GM18505 (cell line): ENCODE measurements around the gene HRAS.

Source experiments
- ATAC-seq: cut with Tn5 transposase; IDR thresholded peaks from one replicate; pipeline ENCODE4 v1.9.1; 2021; ENCODE audit not compliant: unreplicated experiment
- POLR2A ChIP-seq: IDR thresholded peaks from 4 replicates; pipeline ENCODE4 v1.6.1; 2011; ENCODE audit warnings: borderline replicate concordance; ENCODE audit not compliant: insufficient read depth, insufficient read length; ENCODE audit errors: extremely low read depth

HRAS gene

DNA sequence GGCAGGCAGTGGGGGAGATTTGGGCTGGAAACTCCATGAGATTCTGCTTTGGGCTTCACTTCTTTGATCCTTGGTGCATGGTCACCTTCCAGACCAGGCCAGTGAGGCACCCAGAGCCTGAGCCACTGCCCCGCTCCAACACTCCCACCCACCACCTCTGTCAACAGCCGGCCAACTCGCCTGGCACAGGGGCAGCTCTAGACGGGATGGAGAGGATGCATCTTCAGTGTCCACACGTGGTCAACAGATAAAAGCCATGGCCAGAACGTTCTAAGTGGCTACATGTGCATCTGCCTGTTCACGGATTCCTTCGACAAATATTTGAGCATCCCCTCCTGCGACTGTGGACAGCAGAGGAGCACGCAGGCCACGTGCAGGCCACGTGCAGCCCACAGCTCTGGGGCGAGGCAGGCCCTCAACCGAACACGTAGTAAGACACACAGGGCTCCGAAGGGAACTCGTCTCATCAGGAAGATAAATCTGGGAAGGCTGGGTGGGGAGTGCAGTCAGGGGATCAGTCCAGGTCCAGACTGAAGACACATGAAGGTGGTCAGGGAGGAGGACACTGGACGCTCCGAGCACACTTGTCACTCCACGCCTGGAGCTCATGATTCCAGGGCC lies 3.2 kb upstream of the HRAS start:
- TF ChIP-seq POLR2A = no peak

DNA sequence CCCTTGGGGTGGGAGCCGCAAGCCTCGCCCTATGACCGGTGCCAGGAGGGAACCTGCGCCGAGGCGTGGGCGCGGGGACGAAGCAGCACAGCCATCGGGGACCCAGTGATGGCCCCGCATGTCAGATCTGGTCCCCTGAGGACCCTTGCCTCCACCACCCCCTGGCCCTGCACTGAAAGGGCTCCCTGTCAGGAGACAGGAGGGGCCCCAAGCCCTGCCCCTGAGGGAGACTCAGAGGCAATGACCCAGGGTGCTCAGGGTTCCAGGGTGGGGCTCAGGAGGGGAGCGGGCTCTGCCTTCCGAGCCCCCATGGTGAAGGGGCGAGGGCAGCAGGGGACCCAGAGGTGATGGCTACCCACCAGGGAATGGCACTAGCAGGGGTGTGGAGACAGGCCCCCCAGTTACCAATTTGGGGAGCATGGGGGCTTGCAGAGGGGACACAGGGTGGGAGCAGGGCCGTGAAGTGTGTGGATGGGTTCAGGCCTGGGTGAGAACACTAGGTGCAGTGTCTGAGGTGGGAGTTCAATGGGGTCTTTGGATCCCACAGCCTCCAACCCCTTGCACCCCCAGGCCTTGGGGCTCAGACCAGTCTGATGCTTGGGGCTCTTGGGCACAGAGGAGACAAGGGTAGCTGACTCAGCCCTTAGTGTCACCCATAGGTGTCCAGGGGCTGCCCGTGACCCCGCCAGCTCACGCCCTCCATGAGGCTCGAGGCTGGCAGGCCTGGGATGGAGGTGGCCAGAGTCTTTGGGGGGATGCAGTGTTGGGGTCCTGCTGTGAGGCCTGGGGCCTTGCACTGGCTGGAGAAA lies 2.5 kb upstream of the HRAS start:
- no peak for TF ChIP-seq POLR2A

More for the DNA sequence above, 3.2 kb upstream of the HRAS start:
- ATAC-seq = no peak

DNA sequence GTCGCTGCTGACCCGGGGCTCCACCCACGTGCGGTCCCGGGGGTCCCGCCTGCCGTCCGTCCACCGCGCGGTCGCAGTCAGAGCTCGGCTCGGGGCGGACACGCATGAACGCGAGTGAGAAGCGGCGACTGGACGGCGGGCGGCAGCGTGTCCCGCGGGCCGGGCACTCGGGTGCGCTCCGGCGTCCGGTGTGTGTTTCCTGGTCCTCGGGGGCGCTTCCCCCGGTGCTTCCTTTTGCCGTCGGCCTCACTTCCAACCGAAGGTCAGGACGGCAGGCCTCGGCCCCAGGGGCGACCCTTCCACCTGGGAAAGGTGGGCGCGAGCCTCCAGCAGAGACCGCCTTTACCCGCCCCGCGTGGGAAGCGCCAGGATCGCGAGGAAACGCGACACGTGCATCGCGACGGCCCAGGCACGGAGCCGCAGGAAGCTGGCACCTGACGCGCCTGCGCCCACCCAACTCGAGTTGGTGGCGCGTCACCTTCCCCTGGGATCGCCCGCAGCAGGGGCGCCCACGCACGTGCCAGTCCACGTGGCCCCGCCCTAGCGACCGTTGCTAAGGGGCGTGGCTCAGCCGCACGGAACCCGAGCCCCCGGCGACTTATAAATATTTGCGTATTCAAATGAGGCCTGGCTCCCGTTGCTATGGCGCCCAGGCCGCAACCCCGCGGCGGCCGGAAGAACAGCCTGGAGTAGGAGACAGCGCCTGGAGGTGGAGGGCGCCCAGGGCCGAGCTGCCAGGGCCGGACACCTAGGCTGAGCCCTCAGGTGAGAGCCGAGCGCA lies 1.7 kb upstream of the HRAS start, which contains the start of gene LRRC56:
Gene LRRC56 (plus strand): TSS at position 687 of the 781 bp plus-strand sequence. CDS start 3,158 bp downstream, outside the sequence.
- peak; percentile 40 for ATAC-seq
- TF ChIP-seq POLR2A = peak; percentile 61

More for the DNA sequence above, 2.5 kb upstream of the HRAS start:
- ATAC-seq = peak; percentile 0

DNA sequence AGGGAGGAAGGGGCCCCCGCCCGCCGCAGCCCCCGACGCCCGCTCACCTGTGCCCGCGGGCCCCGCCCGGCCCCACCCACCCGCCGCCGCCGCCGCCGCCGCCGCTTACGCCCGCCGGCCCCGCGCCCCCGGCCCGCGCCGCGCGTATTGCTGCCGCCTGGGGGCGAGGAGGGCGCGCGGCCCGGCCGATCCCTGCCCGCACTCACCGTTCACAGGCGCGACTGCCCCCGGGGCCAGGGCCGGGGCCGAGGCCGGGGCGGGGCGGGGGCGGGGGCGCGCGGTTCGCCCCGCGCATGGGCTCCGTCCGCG lies 212 bp downstream of the HRAS start:
- TF ChIP-seq POLR2A = no peak
- no peak for ATAC-seq

DNA sequence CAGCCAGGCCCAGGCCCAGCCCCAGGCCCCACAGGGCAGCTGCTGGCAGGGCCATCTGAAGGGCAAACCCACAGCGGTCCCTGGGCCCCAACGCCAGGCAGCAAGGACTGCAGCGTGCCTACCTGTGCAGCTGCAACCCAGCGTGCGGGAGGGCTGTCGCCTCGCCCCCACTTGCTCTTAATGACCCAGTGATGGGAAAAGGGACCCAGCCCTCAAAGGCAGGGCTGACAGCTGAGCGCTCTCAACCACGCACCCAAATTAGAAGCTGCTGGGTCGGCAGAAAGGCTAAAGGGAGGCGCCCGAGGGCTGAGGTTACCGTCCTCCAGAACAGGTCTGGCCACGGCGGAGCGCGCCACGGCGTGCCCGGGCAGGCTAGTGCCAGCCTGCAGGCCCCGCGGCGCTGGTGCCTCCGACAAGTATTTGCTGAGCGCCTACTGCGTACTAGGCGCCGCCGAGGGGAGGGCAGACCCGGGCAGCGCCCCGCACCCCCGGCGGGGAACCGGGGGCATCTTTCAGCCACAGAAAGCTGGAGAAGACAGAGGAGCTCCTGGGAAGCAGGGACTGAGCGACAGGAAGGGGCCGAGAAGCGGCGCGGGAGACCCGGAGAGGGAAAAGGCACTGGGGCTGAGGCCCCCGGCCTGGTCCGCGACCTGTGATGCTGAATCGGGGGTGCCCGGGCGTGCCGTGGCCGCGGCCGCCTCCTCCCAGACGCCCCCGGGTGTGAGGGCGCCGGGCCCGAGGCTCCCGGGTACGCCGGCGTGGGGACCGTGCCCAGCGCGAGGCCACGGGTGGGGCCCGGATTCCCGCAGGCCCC lies 773 bp downstream of the HRAS start:
- TF ChIP-seq POLR2A = no peak
- no peak for ATAC-seq

DNA sequence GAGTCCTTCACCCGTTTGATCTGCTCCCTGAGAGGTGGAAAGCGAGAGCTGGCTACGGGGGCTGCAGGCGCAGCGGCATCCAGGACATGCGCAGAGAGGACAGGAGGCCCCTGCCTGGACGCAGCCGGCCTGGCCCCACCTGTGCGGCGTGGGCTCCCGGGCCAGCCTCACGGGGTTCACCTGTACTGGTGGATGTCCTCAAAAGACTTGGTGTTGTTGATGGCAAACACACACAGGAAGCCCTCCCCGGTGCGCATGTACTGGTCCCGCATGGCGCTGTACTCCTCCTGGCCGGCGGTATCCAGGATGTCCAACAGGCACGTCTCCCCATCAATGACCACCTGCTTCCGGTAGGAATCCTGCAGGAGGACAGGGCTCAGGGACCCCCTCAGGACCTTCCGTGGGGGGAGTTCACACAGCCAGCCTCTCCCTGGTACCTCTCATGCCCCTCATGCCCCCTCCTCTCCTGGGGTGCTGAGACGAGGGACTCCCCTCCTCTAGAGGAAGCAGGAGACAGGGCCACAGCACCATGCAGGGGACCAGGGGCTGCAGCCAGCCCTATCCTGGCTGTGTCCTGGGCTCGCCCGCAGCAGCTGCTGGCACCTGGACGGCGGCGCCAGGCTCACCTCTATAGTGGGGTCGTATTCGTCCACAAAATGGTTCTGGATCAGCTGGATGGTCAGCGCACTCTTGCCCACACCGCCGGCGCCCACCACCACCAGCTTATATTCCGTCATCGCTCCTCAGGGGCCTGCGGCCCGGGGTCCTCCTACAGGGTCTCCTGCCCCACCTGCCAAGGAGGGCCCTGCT lies 1.6 kb downstream of the HRAS start:
- ATAC-seq = no peak

DNA sequence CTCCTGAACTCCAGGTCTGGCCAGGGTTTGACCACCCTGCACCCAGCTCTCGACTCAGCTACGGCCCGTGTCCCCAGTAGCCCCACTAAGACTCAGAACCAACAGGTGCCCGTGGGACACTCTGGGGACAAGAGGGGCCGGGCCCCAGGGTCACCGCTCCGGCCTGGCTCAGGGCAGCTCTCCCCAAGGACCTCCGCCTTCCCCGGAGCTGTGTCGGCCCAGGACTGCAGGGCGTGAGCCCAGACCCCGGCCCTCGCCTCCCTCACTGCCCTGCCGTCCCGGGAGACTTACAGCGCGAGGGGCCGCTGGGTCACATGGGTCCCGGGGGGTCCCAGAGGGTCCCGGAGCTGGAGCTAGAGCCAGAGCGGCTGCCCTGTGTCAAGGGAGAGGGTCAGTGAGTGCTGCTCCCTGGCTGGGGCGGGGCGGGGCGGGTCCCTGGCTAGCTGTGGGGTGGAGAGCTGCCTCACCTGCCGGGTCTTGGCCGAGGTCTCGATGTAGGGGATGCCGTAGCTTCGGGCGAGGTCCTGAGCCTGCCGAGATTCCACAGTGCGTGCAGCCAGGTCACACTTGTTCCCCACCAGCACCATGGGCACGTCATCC lies 2.3 kb downstream of the HRAS start:
- ATAC-seq = no peak
- TF ChIP-seq POLR2A = no peak

More for the DNA sequence above, 1.6 kb downstream of the HRAS start:
- TF ChIP-seq POLR2A = no peak

DNA sequence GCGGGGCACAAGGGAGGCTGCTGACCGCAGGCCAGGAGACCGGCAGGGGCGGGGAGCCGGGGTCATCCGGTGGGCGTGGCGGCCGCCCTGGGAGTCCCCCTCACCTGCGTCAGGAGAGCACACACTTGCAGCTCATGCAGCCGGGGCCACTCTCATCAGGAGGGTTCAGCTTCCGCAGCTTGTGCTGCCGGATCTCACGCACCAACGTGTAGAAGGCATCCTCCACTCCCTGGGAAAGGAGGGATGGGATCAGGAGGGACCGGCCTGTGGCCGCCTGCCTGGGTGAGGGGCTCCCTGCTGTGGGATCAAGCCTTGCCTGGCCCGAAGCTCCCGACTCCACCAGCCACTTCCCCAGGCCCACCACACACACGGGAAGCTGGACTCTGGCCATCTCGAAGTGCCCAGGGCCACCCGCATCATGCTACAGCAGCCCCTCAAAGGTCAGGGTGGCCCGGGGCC lies 2.8 kb downstream of the HRAS start:
- no peak for ATAC-seq

DNA sequence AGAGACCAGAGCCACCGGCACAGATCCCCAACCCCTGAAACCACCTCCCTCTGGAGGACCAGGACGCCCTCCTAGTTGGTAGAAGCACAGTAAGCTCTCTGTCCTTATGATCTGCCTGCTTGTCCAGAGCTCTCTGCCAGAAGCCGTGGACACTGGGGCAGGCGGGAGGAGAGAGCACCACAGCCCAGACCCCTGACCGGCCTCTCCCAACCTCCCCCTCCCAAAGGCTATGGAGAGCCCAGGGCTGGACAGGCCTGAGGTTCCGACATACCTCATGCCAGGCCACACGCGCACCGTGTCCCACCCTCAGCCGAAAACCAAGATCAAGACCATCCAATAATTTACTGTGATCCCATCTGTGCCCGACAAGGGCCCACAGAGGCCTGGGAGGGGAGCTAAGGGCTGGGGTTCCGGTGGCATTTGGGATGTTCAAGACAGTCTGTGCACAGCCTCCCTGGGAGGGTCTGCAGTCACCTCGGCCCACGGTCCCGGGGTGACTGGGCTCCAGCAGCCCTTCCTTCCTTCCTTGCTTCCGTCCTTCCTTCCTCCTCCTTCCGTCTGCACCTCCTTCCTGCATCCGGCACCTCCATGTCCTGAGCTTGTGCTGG lies 3.4 kb downstream of the HRAS start:
- no peak for TF ChIP-seq POLR2A
- no peak for ATAC-seq

More for the DNA sequence above, 2.8 kb downstream of the HRAS start:
- no peak for TF ChIP-seq POLR2A

DNA sequence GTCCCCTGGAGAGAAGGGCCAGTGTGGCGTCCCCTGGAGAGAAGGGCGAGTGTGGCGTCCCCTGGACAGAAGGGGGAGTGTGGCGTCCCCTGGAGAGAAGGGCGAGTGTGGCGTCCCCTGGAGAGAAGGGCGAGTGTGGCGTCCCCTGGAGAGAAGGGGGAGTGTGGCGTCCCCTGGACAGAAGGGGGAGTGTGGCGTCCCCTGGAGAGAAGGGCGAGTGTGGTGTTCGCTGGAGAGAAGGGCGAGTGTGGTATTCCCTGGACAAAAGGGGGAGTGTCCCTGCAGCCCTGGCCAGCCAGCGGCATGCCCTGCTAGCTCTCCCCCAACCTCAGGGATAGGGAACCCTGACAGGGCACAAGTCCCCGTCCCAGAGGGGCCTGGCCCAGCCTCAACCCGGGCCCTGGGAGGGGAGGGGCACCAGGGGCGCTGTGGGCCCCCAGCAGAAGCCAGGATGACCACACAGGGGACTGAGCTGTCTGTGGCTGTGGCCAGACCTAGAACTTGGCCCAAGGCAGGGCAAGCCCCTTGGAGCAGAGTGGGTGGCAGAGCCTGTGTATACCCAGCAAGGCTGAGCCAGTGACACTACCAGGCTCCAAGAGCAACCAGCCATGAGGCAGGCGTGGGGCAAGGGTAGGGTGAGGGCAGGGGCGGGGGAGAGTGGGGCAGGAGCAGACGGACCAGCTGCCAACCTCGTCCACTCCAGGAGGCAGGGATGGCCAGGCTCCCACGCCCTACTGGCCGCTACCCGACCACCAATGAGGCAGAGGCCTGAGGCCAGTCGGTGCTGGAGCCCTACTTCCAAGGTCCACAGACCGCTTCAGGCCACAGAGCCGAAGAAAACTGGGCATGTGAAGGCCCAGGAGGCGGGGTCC lies 4.2 kb downstream of the HRAS start:
- no peak for ATAC-seq
- no peak for TF ChIP-seq POLR2A
